ENCODE measurements around the gene SRA1.
"Not testable (repeated sequence)": the region's sequence is repeated elsewhere in the genome, so short reads cannot be mapped to it uniquely, and the experiment has no call there.

The SRA1 gene

GRCh38 chr5:140557136-140557805, at the start of gene SRA1:
TSS of gene SRA1 (minus strand) at chr5:140557473. CDS start at chr5:140557452, 21 bp downstream.
- DNase-seq, result peak; percentile 95 to 97

- no peak for DNase-seq
These were observed 49.8 kb upstream of the SRA1 start for GRCh38 chr5:140607031-140607430.

- no peak for DNase-seq
These were observed 48.6 kb upstream of the SRA1 start for GRCh38 chr5:140605879-140606278.

- no peak for DNase-seq
These were observed 46.5 kb upstream of the SRA1 start for GRCh38 chr5:140603734-140604133.

GRCh38 chr5:140603446-140603698, 46.1 kb upstream of the SRA1 start:
- DNase-seq, result not testable (repeated sequence)

- no peak for DNase-seq
These were observed 44.9 kb upstream of the SRA1 start for GRCh38 chr5:140602147-140602546.

GRCh38 chr5:140600096-140600495, 42.8 kb upstream of the SRA1 start:
- DNase-seq, result no peak

GRCh38 chr5:140598836-140599235, 41.6 kb upstream of the SRA1 start:
- DNase-seq, result no peak

- DNase-seq, result no peak
These were observed 39.1 kb upstream of the SRA1 start for GRCh38 chr5:140596321-140596741.

- peak in 1 of 2 experiments; percentile 17 for DNase-seq
These were observed 38.4 kb upstream of the SRA1 start for GRCh38 chr5:140595538-140596300.

- peak in 1 of 2 experiments; percentile 14 for DNase-seq
These were observed 36.9 kb upstream of the SRA1 start for GRCh38 chr5:140594169-140594568.

GRCh38 chr5:140593070-140593469, 35.8 kb upstream of the SRA1 start:
- not testable (repeated sequence) for DNase-seq

- no peak for DNase-seq
These were observed 34.6 kb upstream of the SRA1 start for GRCh38 chr5:140591747-140592372.

GRCh38 chr5:140590861-140591260, 33.6 kb upstream of the SRA1 start:
- DNase-seq, result no peak

GRCh38 chr5:140588311-140589070, 31.2 kb upstream of the SRA1 start:
- no peak for DNase-seq

GRCh38 chr5:140587495-140587894, 30.2 kb upstream of the SRA1 start:
- DNase-seq, result no peak

- not testable (repeated sequence) for DNase-seq
These were observed 22.0 kb upstream of the SRA1 start for GRCh38 chr5:140579188-140579747.

GRCh38 chr5:140576776-140577201, 19.5 kb upstream of the SRA1 start:
- no peak for DNase-seq

- peak; percentile 40 to 51 for DNase-seq
These were observed 18.0 kb upstream of the SRA1 start for GRCh38 chr5:140575309-140575708.

GRCh38 chr5:140574165-140574564, 16.9 kb upstream of the SRA1 start:
- DNase-seq, result no peak

GRCh38 chr5:140573683-140574082, 16.4 kb upstream of the SRA1 start:
- DNase-seq, result no peak

GRCh38 chr5:140571105-140571504, 13.8 kb upstream of the SRA1 start:
- no peak for DNase-seq

- DNase-seq, result no peak
These were observed 13.2 kb upstream of the SRA1 start for GRCh38 chr5:140570488-140570887.
